Osteocyte (in vitro differentiated cells): ENCODE measurements around the gene HS1BP3. TPM values are rescaled to one million over a fixed set of nuclear protein-coding genes. Genes with fewer than 3 reads are reported as not detected.

Experiments used
- DNase-seq: peaks from one replicate; pipeline ENCODE4 v3.0.0; 2021; ENCODE audit warnings: mixed read lengths; ENCODE audit not compliant: unreplicated experiment; ENCODE audit errors: extremely low spot score
- H3K27ac Mint-ChIP-seq: one replicate; pipeline ENCODE4 v1.8.0; 2021; ENCODE audit warnings: mild to moderate bottlenecking, mixed read lengths; ENCODE audit not compliant: unreplicated experiment
- H3K27me3 Mint-ChIP-seq: one replicate; pipeline ENCODE4 v1.8.0; 2021; ENCODE audit warnings: mixed read lengths; ENCODE audit not compliant: unreplicated experiment
- H3K36me3 Mint-ChIP-seq: one replicate; pipeline ENCODE4 v1.8.0; 2021; ENCODE audit warnings: mixed read lengths; ENCODE audit not compliant: unreplicated experiment
- H3K4me1 Mint-ChIP-seq: one replicate; pipeline ENCODE4 v1.8.0; 2021; ENCODE audit warnings: mixed read lengths; ENCODE audit not compliant: unreplicated experiment
- H3K4me3 Mint-ChIP-seq: one replicate; pipeline ENCODE4 v1.8.0; 2021; ENCODE audit warnings: mild to moderate bottlenecking, moderate library complexity, mixed read lengths; ENCODE audit not compliant: unreplicated experiment
- H3K9me3 Mint-ChIP-seq: one replicate; pipeline ENCODE4 v1.8.0; 2021; ENCODE audit warnings: mixed read lengths; ENCODE audit not compliant: unreplicated experiment
- total RNA-seq: library from RNA; stranded (reverse); gene quantifications from 2 replicates; pipeline ENCODE4 v1.2.1, GENCODE V29; 2021
- TF ChIP-seq, protein P1 (sequence below): fragments of 200-600 bp; sonication (generic); IDR thresholded peaks from 2 replicates; pipeline ENCODE4 v1.5.0; 2021; ENCODE audit warnings: antibody characterized with exemption, mild to moderate bottlenecking, moderate library complexity

The HS1BP3 gene
- total RNA-seq, 1 donor from 2014 or later: 40.5 TPM

DNA sequence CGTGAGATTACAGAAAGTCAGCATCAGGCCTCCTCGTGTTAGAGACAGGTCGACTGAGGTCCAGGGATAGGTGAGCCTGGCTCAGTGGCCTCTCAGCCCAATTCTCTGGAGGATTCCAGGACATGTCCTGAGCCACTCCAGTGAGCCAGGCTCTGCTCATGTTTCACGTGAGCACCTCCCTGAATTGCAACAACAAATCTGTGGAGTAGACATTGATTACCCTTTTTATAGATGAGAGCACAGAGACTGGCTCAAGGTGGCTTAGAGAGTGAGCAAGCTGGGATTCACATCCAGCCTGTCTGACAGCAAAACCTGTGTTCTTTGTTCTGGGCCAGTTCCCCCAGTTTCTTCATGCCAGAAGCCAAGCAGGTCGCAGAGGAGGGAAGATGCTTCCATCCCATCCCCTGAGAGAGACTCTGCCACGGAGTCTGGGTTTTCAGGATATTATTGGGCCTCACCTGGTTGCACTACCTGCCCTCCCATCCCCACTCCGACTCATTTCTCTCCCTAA is 46.4 kb downstream of the HS1BP3 start:
- H3K27ac Mint-ChIP-seq: no peak overlapping the region
- H3K4me1 Mint-ChIP-seq: peaks cover 14% of the 10 kb centered on the region
- peaks cover 6% of the 10 kb centered on the region for H3K9me3 Mint-ChIP-seq
- no peak overlapping the region for H3K4me3 Mint-ChIP-seq
- peaks cover 8% of the 10 kb centered on the region for H3K36me3 Mint-ChIP-seq
- H3K27me3 Mint-ChIP-seq: no peaks in the 10 kb centered on the region
- DNase-seq: no peak
- TF ChIP-seq, protein P1, sequence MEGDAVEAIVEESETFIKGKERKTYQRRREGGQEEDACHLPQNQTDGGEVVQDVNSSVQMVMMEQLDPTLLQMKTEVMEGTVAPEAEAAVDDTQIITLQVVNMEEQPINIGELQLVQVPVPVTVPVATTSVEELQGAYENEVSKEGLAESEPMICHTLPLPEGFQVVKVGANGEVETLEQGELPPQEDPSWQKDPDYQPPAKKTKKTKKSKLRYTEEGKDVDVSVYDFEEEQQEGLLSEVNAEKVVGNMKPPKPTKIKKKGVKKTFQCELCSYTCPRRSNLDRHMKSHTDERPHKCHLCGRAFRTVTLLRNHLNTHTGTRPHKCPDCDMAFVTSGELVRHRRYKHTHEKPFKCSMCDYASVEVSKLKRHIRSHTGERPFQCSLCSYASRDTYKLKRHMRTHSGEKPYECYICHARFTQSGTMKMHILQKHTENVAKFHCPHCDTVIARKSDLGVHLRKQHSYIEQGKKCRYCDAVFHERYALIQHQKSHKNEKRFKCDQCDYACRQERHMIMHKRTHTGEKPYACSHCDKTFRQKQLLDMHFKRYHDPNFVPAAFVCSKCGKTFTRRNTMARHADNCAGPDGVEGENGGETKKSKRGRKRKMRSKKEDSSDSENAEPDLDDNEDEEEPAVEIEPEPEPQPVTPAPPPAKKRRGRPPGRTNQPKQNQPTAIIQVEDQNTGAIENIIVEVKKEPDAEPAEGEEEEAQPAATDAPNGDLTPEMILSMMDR: no peak

DNA sequence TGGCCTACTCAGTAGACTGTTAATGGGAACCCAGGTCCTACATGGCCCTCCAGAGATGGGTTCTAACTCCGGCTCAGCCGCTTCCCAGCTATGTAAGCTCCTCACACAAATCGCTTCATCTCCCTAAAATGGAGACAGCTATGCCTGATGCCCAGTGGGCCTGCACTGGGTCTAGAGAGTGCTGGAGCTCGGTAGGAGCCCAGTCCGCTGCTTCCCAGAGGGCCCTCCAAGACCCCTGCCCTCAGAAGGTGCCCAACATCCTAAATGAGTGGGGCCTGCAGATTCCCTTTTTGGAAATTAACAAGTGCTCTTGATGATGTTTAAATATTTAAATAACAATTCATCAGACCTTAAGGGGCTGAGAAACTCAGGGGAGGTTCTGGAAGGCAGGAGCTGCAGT is 47.1 kb downstream of the HS1BP3 start:
- peaks cover 11% of the 10 kb centered on the region for H3K4me1 Mint-ChIP-seq
- H3K36me3 Mint-ChIP-seq: peaks cover 8% of the 10 kb centered on the region
- H3K9me3 Mint-ChIP-seq: peaks cover 6% of the 10 kb centered on the region
- no peak overlapping the region for H3K4me3 Mint-ChIP-seq
- H3K27me3 Mint-ChIP-seq: no peaks in the 10 kb centered on the region
- no peak overlapping the region for H3K27ac Mint-ChIP-seq
- no peak for DNase-seq
- TF ChIP-seq, protein P1: no peak

DNA sequence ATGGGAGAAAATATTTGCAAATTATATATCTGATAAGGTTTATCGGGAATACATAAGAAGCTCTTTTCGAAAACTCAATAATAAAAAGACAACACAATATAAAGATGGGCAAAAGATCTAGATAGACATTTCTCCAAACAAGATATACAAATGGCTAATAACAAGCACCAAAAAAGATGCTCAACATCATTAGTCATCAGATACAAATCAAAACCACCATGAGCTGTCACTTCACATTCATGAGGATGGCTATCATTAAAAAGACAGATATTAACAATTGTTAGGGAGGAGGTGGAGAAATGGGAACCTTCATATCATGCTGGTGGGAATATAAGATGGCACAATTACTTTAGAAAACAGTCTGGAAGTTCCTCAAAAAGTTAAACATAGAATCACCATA is 48.1 kb downstream of the HS1BP3 start:
- Mint-ChIP-seq H3K27ac (no peak overlapping the region), H3K4me3 (no peak overlapping the region), H3K27me3 (no peaks in the 10 kb centered on the region), H3K9me3 (peaks cover 4% of the 10 kb centered on the region), H3K36me3 (peaks cover 3% of the 10 kb centered on the region), H3K4me1 (peaks cover 15% of the 10 kb centered on the region)
- TF ChIP-seq, protein P1: no peak
- no peak for DNase-seq

DNA sequence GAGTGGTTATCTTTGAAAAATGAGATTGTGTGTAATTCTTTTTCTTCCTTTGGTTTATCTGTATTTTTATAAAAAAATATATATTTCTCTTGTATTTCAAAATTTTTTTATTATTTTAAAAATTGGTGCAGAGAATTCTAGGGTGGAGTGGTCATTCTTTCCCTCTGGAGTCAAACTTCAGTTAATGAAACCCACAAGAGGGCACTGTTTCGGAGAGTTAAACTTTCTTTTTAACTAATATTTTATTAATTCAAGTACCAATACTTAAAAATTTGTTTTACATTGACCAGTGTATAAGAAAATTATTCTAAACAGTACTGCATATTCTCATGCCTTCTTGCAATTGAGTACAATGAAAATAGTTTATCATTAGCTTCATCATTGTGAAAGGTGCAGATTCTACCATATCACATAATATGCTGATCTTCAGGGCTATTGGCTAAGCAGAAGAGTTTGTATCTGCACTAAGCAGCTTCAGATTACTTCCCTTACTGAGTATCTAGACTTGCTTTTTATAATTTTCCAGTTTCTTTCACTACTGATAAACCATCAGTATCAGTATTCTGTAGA is 50.1 kb downstream of the HS1BP3 start:
- no peak for DNase-seq
- TF ChIP-seq, protein P1: peak; percentile 61
- Mint-ChIP-seq H3K36me3 (no peaks in the 10 kb centered on the region), H3K4me3 (no peak overlapping the region), H3K4me1 (peaks cover 33% of the 10 kb centered on the region), H3K9me3 (no peaks in the 10 kb centered on the region), H3K27me3 (no peaks in the 10 kb centered on the region), H3K27ac (no peak overlapping the region)

DNA sequence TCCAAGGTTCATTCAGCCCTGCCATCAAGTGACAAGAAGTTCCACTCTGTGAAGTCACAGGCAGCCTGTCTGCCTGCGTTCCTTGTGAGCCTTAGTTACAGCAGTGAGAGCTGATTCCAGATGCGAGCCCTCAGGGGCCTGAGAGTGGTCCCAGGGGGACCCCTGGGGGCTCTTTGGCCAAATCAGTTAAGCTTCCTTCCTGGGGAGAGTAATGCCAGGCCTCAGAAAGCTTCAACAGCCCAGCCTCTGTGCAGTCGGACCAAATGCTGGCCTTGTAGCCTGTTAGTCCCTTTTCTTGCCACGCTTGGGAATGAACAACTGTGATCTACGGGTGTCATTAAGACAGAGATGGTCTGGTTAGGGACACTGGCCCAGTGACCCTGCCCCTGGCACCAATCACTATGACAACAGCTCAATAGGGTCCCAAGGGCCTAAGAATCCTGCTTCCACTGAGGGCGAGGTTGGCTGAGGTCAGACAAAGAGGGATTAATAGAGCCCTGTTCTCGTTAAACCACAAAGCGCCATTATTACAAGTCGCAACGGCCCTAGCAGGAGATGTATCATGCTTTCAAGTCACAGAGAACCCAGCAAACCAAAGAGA is 50.9 kb downstream of the HS1BP3 start:
- DNase-seq: no peak
- Mint-ChIP-seq H3K27me3 (no peaks in the 10 kb centered on the region), H3K4me3 (no peak overlapping the region), H3K9me3 (no peaks in the 10 kb centered on the region), H3K27ac (no peak overlapping the region), H3K4me1 (peaks cover 37% of the 10 kb centered on the region), H3K36me3 (no peaks in the 10 kb centered on the region)
- TF ChIP-seq, protein P1: no peak
